Measurements from ENCODE around the gene POLRMT.

GRCh38 chr19:617551-618246, 15.6 kb downstream of the POLRMT start:
- TF ChIP-seq, protein P1, sequence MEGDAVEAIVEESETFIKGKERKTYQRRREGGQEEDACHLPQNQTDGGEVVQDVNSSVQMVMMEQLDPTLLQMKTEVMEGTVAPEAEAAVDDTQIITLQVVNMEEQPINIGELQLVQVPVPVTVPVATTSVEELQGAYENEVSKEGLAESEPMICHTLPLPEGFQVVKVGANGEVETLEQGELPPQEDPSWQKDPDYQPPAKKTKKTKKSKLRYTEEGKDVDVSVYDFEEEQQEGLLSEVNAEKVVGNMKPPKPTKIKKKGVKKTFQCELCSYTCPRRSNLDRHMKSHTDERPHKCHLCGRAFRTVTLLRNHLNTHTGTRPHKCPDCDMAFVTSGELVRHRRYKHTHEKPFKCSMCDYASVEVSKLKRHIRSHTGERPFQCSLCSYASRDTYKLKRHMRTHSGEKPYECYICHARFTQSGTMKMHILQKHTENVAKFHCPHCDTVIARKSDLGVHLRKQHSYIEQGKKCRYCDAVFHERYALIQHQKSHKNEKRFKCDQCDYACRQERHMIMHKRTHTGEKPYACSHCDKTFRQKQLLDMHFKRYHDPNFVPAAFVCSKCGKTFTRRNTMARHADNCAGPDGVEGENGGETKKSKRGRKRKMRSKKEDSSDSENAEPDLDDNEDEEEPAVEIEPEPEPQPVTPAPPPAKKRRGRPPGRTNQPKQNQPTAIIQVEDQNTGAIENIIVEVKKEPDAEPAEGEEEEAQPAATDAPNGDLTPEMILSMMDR (IDR thresholded peaks at IDR 0.05), result no peak
- no peak for TF ChIP-seq POLR2A (IDR thresholded peaks at IDR 0.05)

Data from right lobe of liver (tissue), 4 donors.